ENCODE data around the gene CYP4F2.
"Not testable (repeated sequence)": the region's sequence is repeated elsewhere in the genome, so short reads cannot be mapped to it uniquely, and the experiment has no call there.

The CYP4F2 gene

DNA sequence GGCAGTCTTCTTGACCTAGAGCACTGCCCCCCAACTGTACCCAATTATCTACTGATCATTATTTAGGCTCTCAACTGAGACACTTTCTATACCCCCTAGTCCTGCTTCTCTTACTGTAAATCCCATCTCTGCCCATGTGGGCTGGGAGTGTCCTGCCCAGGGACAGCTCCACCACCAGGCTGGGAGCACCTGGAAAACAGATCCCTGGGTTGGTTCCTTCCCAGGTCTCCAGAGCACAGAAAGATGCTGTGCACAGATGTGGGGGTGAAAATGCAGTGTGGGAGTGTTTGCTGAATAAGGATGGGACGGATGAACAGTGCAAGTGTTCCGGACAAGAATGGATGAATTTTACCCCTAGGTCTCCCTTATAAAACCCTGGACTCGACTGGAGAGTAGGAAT, 12.7 kb downstream of the CYP4F2 start:
- Histone ChIP-seq H2AK5ac (ENCODE audit: low read depth, low read length) (no peak overlapping the region), H3K36me3 (replicated peaks in 1 of 2; ENCODE audit: control insufficient read depth in 2 of 2, insufficient read depth in 2 of 2, low read length in 2 of 2) (no peaks in the 10 kb centered on the region), H3K27ac (replicated peaks; ENCODE audit: low read length) (no peak overlapping the region), H2BK120ac (ENCODE audit: low read depth, low read length) (no peak overlapping the region), H3K4me3 (ENCODE audit: low read length in 2 of 2) (no peak overlapping the region), H4K91ac (ENCODE audit: low read depth, low read length, poor library complexity) (no peak overlapping the region), H3K9ac (ENCODE audit: low read depth, low read length, poor library complexity) (no peak overlapping the region), H3K4me1 (ENCODE audit: control insufficient read depth in 2 of 2, insufficient read depth in 1 of 2, low read depth in 1 of 2, low read length in 2 of 2) (no peaks in the 10 kb centered on the region), H3K4me2 (ENCODE audit: insufficient read depth, low read length, poor library complexity, severe bottlenecking) (no peak overlapping the region), H3K14ac (ENCODE audit: low read length) (no peak overlapping the region), H2BK15ac (ENCODE audit: low read length) (no peak overlapping the region), H2BK12ac (ENCODE audit: low read length) (no peak overlapping the region), H3K23ac (ENCODE audit: low read depth, low read length, poor library complexity) (no peak overlapping the region), H3K18ac (ENCODE audit: low read length) (no peak overlapping the region), H4K8ac (ENCODE audit: low read depth, low read length) (no peak overlapping the region), H3K4ac (ENCODE audit: low read length) (no peak overlapping the region), H2BK5ac (ENCODE audit: low read length) (no peak overlapping the region), H3K79me1 (ENCODE audit: low read depth, low read length) (no peaks in the 10 kb centered on the region), H2AFZ (ENCODE audit: low read length) (no peak overlapping the region), H3K9me3 (replicated peaks in 1 of 2; ENCODE audit: control insufficient read depth in 2 of 2, insufficient read depth in 1 of 2, low read depth in 1 of 2, low read length in 2 of 2) (peaks cover 0 to 5% of the 10 kb centered on the region in 2 donors), H3K27me3 (ENCODE audit: control insufficient read depth in 3 of 3, insufficient read depth in 3 of 3, low read depth in 1 of 3, low read length in 3 of 3) (no peaks in the 10 kb centered on the region)
- no CpG with 5 or more reads among the region's 3 CpGs for WGBS, 2 donors (ENCODE audit: extremely low coverage in 2 of 2, insufficient read length in 2 of 2, insufficient replicate concordance in 1 of 2)
- DNase-seq (ENCODE audit: low spot score) = no peak

GRCh38 chr19:15883329-15883728, 14.5 kb downstream of the CYP4F2 start:
- DNase-seq (ENCODE audit: low spot score); H4K8ac ChIP-seq (ENCODE audit: low read depth, low read length); H3K4me3 ChIP-seq (ENCODE audit: low read length in 2 of 2); H3K79me1 ChIP-seq (ENCODE audit: low read depth, low read length); H2BK15ac ChIP-seq (ENCODE audit: low read length); H3K4me2 ChIP-seq (ENCODE audit: insufficient read depth, low read length, poor library complexity, severe bottlenecking); H2AK5ac ChIP-seq (ENCODE audit: low read depth, low read length); H3K27ac ChIP-seq (replicated peaks; ENCODE audit: low read length); H3K27me3 ChIP-seq (ENCODE audit: control insufficient read depth in 3 of 3, insufficient read depth in 3 of 3, low read depth in 1 of 3, low read length in 3 of 3); H3K36me3 ChIP-seq (replicated peaks in 1 of 2; ENCODE audit: control insufficient read depth in 2 of 2, insufficient read depth in 2 of 2, low read length in 2 of 2); H3K18ac ChIP-seq (ENCODE audit: low read length); H3K14ac ChIP-seq (ENCODE audit: low read length); H2BK5ac ChIP-seq (ENCODE audit: low read length); H3K23ac ChIP-seq (ENCODE audit: low read depth, low read length, poor library complexity); H4K91ac ChIP-seq (ENCODE audit: low read depth, low read length, poor library complexity); H2AFZ ChIP-seq (ENCODE audit: low read length); H3K4me1 ChIP-seq (ENCODE audit: control insufficient read depth in 2 of 2, insufficient read depth in 1 of 2, low read depth in 1 of 2, low read length in 2 of 2); H2BK120ac ChIP-seq (ENCODE audit: low read depth, low read length); H3K9me3 ChIP-seq (replicated peaks in 1 of 2; ENCODE audit: control insufficient read depth in 2 of 2, insufficient read depth in 1 of 2, low read depth in 1 of 2, low read length in 2 of 2); H3K4ac ChIP-seq (ENCODE audit: low read length); H3K9ac ChIP-seq (ENCODE audit: low read depth, low read length, poor library complexity); H2BK12ac ChIP-seq (ENCODE audit: low read length): not testable (repeated sequence)
- no CpG with 5 or more reads among the region's 3 CpGs for WGBS, 2 donors (ENCODE audit: extremely low coverage in 2 of 2, insufficient read length in 2 of 2, insufficient replicate concordance in 1 of 2)

GRCh38 chr19:15874821-15875474, 22.9 kb downstream of the CYP4F2 start:
- Histone ChIP-seq H3K36me3 (replicated peaks in 1 of 2; ENCODE audit: control insufficient read depth in 2 of 2, insufficient read depth in 2 of 2, low read length in 2 of 2) (no peaks in the 10 kb centered on the region), H3K4me1 (ENCODE audit: control insufficient read depth in 2 of 2, insufficient read depth in 1 of 2, low read depth in 1 of 2, low read length in 2 of 2) (no peaks in the 10 kb centered on the region), H3K27me3 (ENCODE audit: control insufficient read depth in 3 of 3, insufficient read depth in 3 of 3, low read depth in 1 of 3, low read length in 3 of 3) (peaks cover 0 to 4% (median 0%) of the 10 kb centered on the region in 3 experiments), H2BK5ac (ENCODE audit: low read length) (no peak overlapping the region), H3K18ac (ENCODE audit: low read length) (no peak overlapping the region), H3K9ac (ENCODE audit: low read depth, low read length, poor library complexity) (no peak overlapping the region), H3K14ac (ENCODE audit: low read length) (no peak overlapping the region), H2BK15ac (ENCODE audit: low read length) (no peak overlapping the region), H3K27ac (replicated peaks; ENCODE audit: low read length) (no peak overlapping the region), H2BK120ac (ENCODE audit: low read depth, low read length) (no peak overlapping the region), H3K4ac (ENCODE audit: low read length) (no peak overlapping the region), H2AFZ (ENCODE audit: low read length) (no peak overlapping the region), H2AK5ac (ENCODE audit: low read depth, low read length) (no peak overlapping the region), H2BK12ac (ENCODE audit: low read length) (no peak overlapping the region), H3K9me3 (replicated peaks in 1 of 2; ENCODE audit: control insufficient read depth in 2 of 2, insufficient read depth in 1 of 2, low read depth in 1 of 2, low read length in 2 of 2) (peaks cover 0 to 5% of the 10 kb centered on the region in 2 donors), H3K23ac (ENCODE audit: low read depth, low read length, poor library complexity) (no peak overlapping the region), H4K8ac (ENCODE audit: low read depth, low read length) (no peak overlapping the region), H3K4me2 (ENCODE audit: insufficient read depth, low read length, poor library complexity, severe bottlenecking) (no peak overlapping the region), H3K79me1 (ENCODE audit: low read depth, low read length) (no peaks in the 10 kb centered on the region), H4K91ac (ENCODE audit: low read depth, low read length, poor library complexity) (no peak overlapping the region), H3K4me3 (ENCODE audit: low read length in 2 of 2) (no peak overlapping the region)
- DNase-seq (ENCODE audit: low spot score) = no peak
- no CpG with 5 or more reads among the region's 4 CpGs for WGBS, 2 donors (ENCODE audit: extremely low coverage in 2 of 2, insufficient read length in 2 of 2, insufficient replicate concordance in 1 of 2)

- H3K27ac ChIP-seq (replicated peaks; ENCODE audit: low read length); H3K79me1 ChIP-seq (ENCODE audit: low read depth, low read length); H2AK5ac ChIP-seq (ENCODE audit: low read depth, low read length); H3K18ac ChIP-seq (ENCODE audit: low read length); H3K36me3 ChIP-seq (replicated peaks in 1 of 2; ENCODE audit: control insufficient read depth in 2 of 2, insufficient read depth in 2 of 2, low read length in 2 of 2); H3K9me3 ChIP-seq (replicated peaks in 1 of 2; ENCODE audit: control insufficient read depth in 2 of 2, insufficient read depth in 1 of 2, low read depth in 1 of 2, low read length in 2 of 2); H4K8ac ChIP-seq (ENCODE audit: low read depth, low read length); H2BK5ac ChIP-seq (ENCODE audit: low read length); DNase-seq (ENCODE audit: low spot score); H3K4ac ChIP-seq (ENCODE audit: low read length); H3K4me3 ChIP-seq (ENCODE audit: low read length in 2 of 2); H3K4me2 ChIP-seq (ENCODE audit: insufficient read depth, low read length, poor library complexity, severe bottlenecking); H2BK120ac ChIP-seq (ENCODE audit: low read depth, low read length); H3K4me1 ChIP-seq (ENCODE audit: control insufficient read depth in 2 of 2, insufficient read depth in 1 of 2, low read depth in 1 of 2, low read length in 2 of 2); H3K9ac ChIP-seq (ENCODE audit: low read depth, low read length, poor library complexity); H3K23ac ChIP-seq (ENCODE audit: low read depth, low read length, poor library complexity); H3K14ac ChIP-seq (ENCODE audit: low read length); H3K27me3 ChIP-seq (ENCODE audit: control insufficient read depth in 3 of 3, insufficient read depth in 3 of 3, low read depth in 1 of 3, low read length in 3 of 3); H2BK12ac ChIP-seq (ENCODE audit: low read length); H2BK15ac ChIP-seq (ENCODE audit: low read length); H4K91ac ChIP-seq (ENCODE audit: low read depth, low read length, poor library complexity); H2AFZ ChIP-seq (ENCODE audit: low read length): not testable (repeated sequence)
- WGBS, 2 donors (ENCODE audit: extremely low coverage in 2 of 2, insufficient read length in 2 of 2, insufficient replicate concordance in 1 of 2) = no CpG with 5 or more reads among the region's 6 CpGs
Measured at GRCh38 chr19:15873771-15874170, 24.1 kb downstream of the CYP4F2 start.

All from neuronal stem cell (in vitro differentiated cells).